A549 (cell line): ENCODE data around the gene ST8SIA5.

Experiments
- HDAC2 ChIP-seq: fragments of 200-600 bp; sonication (generic); IDR thresholded peaks from 2 replicates; pipeline ENCODE4 v1.6.1; 2016
- HES2 ChIP-seq: fragments of >200 bp; sonication (Bioruptor Twin); formaldehyde crosslinking; IDR thresholded peaks from 2 replicates; pipeline ENCODE4 v1.6.1; 2016
- KDM1A ChIP-seq: fragments of 200-600 bp; sonication (generic); IDR thresholded peaks from 2 replicates; pipeline ENCODE4 v1.6.1; 2016; ENCODE audit warnings: low read depth, mild to moderate bottlenecking
- MAX ChIP-seq: IDR thresholded peaks from 2 replicates; pipeline ENCODE4 v1.6.1; 2012
- NR3C1 ChIP-seq: fragments of >200 bp; sonication (Bioruptor Twin); formaldehyde crosslinking; IDR thresholded peaks from 3 replicates; pipeline ENCODE4 v1.6.1; 2017
- RAD21 ChIP-seq, 2 experiments: fragments of >200 bp in 1 of 2; sonication (Bioruptor Twin) in 1 of 2; formaldehyde crosslinking in 1 of 2; IDR thresholded peaks in 1 of 2; conservative IDR thresholded peaks in 1 of 2; 2 replicates in 1 of 2; 3 replicates in 1 of 2; pipeline ENCODE4 v1.6.1; 2012 to 2018; ENCODE audit warnings: inconsistent platforms in 1 of 2
- TF ChIP-seq, protein P1 (sequence below): fragments of >200 bp; sonication (Bioruptor Twin); formaldehyde crosslinking; IDR thresholded peaks from 3 replicates; pipeline ENCODE4 v1.5.1; 2016
- TF ChIP-seq, protein P2 (sequence below): fragments of 200-600 bp; sonication (generic); IDR thresholded peaks from 2 replicates; pipeline ENCODE4 v1.6.1; 2016; ENCODE audit warnings: antibody characterized with exemption, mild to moderate bottlenecking, moderate library complexity

DNA sequence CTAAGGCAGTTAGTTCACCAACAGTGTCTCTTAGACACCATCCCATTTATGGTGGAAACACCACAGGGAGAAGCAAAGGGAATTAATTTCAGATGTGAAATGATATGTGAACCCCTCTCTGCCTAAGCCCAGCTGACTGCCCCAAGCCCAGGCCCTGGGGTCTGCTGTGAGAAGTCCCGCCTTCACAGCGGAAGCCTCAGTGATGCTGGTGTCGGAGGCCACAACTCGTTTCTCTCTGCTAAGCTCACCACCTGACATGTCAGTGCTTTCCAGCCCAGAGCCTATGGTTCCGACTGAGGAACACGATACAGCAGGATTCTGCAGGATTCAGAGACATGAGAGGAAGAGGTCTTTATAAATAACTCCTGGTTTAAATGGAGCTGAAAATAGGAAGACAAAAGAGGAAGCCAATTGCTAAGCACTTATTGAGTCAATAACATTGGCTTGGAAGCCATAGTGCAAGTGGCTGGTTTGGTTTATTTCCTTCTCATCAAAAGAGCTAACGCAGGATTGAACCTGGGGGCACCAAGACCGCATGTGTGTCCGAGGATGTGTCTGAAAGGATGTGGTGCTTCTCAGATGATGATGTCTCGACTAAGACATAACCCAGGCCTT, 78.0 kb downstream of the ST8SIA5 start:
- TF ChIP-seq RAD21 (conservative IDR thresholded peaks at IDR 0.05 in 1 of 2, IDR thresholded peaks at IDR 0.05 in 1 of 2) = no peak
- no peak for TF ChIP-seq NR3C1
- TF ChIP-seq KDM1A = no peak
- TF ChIP-seq, protein P1, sequence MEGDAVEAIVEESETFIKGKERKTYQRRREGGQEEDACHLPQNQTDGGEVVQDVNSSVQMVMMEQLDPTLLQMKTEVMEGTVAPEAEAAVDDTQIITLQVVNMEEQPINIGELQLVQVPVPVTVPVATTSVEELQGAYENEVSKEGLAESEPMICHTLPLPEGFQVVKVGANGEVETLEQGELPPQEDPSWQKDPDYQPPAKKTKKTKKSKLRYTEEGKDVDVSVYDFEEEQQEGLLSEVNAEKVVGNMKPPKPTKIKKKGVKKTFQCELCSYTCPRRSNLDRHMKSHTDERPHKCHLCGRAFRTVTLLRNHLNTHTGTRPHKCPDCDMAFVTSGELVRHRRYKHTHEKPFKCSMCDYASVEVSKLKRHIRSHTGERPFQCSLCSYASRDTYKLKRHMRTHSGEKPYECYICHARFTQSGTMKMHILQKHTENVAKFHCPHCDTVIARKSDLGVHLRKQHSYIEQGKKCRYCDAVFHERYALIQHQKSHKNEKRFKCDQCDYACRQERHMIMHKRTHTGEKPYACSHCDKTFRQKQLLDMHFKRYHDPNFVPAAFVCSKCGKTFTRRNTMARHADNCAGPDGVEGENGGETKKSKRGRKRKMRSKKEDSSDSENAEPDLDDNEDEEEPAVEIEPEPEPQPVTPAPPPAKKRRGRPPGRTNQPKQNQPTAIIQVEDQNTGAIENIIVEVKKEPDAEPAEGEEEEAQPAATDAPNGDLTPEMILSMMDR = no peak
- TF ChIP-seq, protein P2, sequence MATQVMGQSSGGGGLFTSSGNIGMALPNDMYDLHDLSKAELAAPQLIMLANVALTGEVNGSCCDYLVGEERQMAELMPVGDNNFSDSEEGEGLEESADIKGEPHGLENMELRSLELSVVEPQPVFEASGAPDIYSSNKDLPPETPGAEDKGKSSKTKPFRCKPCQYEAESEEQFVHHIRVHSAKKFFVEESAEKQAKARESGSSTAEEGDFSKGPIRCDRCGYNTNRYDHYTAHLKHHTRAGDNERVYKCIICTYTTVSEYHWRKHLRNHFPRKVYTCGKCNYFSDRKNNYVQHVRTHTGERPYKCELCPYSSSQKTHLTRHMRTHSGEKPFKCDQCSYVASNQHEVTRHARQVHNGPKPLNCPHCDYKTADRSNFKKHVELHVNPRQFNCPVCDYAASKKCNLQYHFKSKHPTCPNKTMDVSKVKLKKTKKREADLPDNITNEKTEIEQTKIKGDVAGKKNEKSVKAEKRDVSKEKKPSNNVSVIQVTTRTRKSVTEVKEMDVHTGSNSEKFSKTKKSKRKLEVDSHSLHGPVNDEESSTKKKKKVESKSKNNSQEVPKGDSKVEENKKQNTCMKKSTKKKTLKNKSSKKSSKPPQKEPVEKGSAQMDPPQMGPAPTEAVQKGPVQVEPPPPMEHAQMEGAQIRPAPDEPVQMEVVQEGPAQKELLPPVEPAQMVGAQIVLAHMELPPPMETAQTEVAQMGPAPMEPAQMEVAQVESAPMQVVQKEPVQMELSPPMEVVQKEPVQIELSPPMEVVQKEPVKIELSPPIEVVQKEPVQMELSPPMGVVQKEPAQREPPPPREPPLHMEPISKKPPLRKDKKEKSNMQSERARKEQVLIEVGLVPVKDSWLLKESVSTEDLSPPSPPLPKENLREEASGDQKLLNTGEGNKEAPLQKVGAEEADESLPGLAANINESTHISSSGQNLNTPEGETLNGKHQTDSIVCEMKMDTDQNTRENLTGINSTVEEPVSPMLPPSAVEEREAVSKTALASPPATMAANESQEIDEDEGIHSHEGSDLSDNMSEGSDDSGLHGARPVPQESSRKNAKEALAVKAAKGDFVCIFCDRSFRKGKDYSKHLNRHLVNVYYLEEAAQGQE = no peak
- TF ChIP-seq HDAC2 = no peak
- no peak for TF ChIP-seq HES2
- no peak for TF ChIP-seq MAX
